NCI-H526 treated with DMSO at 0.1 percent for 48 hours (cell line): ENCODE measurements around the gene VPS52.
"Not testable (repeated sequence)": the region's sequence is repeated elsewhere in the genome, so short reads cannot be mapped to it uniquely, and the experiment has no call there.

ENCODE experiments used
- DNase-seq: peaks from one replicate; lab custom pipeline; 2025; lab: John Stamatoyannopoulos, UW

VPS52 gene

GRCh38 chr6:33279971-33280511 is 8.4 kb upstream of the VPS52 start:
- peak; percentile 48 for DNase-seq

- no peak for DNase-seq
Measured at GRCh38 chr6:33279257-33279695, 7.6 kb upstream of the VPS52 start.

GRCh38 chr6:33278810-33279209 is 7.1 kb upstream of the VPS52 start:
- DNase-seq: no peak

- DNase-seq: no peak
Measured at GRCh38 chr6:33278392-33278741, 6.7 kb upstream of the VPS52 start.

GRCh38 chr6:33277663-33278391 is 6.2 kb upstream of the VPS52 start:
- no peak for DNase-seq

- peak; percentile 76 for DNase-seq
Measured at GRCh38 chr6:33276864-33277662, 5.4 kb upstream of the VPS52 start, which contains the start of gene B3GALT4. Gene B3GALT4, plus strand, starts transcription at chr6:33277123. Its CDS starts 297 bp downstream, at chr6:33277420.

- DNase-seq: no peak
Measured at GRCh38 chr6:33276581-33276863, 4.8 kb upstream of the VPS52 start.

- DNase-seq: not testable (repeated sequence)
Measured at GRCh38 chr6:33275795-33276580, 4.3 kb upstream of the VPS52 start.

- DNase-seq: no peak
Measured at GRCh38 chr6:33273924-33274902, 2.5 kb upstream of the VPS52 start.

GRCh38 chr6:33273129-33273923 is 1.6 kb upstream of the VPS52 start:
- DNase-seq: no peak

- no peak for DNase-seq
Measured at GRCh38 chr6:33272275-33273128, 826 bp upstream of the VPS52 start.

GRCh38 chr6:33271117-33271467 is 584 bp downstream of the VPS52 start:
- DNase-seq: no peak

GRCh38 chr6:33264015-33264414 is 7.7 kb downstream of the VPS52 start:
- DNase-seq: no peak

GRCh38 chr6:33262490-33262889 is 9.2 kb downstream of the VPS52 start:
- DNase-seq: not testable (repeated sequence)

- no peak for DNase-seq
Measured at GRCh38 chr6:33259032-33259431, 12.6 kb downstream of the VPS52 start.

GRCh38 chr6:33254591-33254990 is 17.1 kb downstream of the VPS52 start:
- DNase-seq: no peak

GRCh38 chr6:33252759-33253158 is 18.9 kb downstream of the VPS52 start:
- no peak for DNase-seq

GRCh38 chr6:33251395-33252012 is 20.2 kb downstream of the VPS52 start:
- no peak for DNase-seq

- no peak for DNase-seq
Measured at GRCh38 chr6:33250731-33251130, 20.9 kb downstream of the VPS52 start.
